Chondrocyte (in vitro differentiated cells): ENCODE data around the gene DLX6. TPM values are rescaled to one million over a fixed set of nuclear protein-coding genes. Genes with fewer than 3 reads are reported as not detected.

Experiments
- DNase-seq: peaks from one replicate; pipeline ENCODE4 v3.0.0; 2021; ENCODE audit warnings: mixed read lengths, low spot score
- H3K27ac Mint-ChIP-seq: one replicate; pipeline ENCODE4 v1.8.0; 2021; ENCODE audit warnings: mild to moderate bottlenecking, moderate library complexity, mixed read lengths; ENCODE audit not compliant: unreplicated experiment
- H3K27me3 Mint-ChIP-seq: 2 replicates; pipeline ENCODE4 v1.8.0; 2021; ENCODE audit warnings: low read depth, mixed read lengths
- H3K36me3 Mint-ChIP-seq: 2 replicates; pipeline ENCODE4 v1.8.0; 2021; ENCODE audit warnings: low read depth, mixed read lengths
- H3K4me1 Mint-ChIP-seq: 2 replicates; pipeline ENCODE4 v1.8.0; 2021; ENCODE audit warnings: low read depth, mild to moderate bottlenecking, mixed read lengths
- H3K4me3 Mint-ChIP-seq: one replicate; pipeline ENCODE4 v1.8.0; 2021; ENCODE audit warnings: mild to moderate bottlenecking, moderate library complexity, mixed read lengths; ENCODE audit not compliant: unreplicated experiment
- H3K9me3 Mint-ChIP-seq: 2 replicates; pipeline ENCODE4 v1.8.0; 2021; ENCODE audit warnings: low read depth, mixed read lengths
- total RNA-seq: library from RNA; stranded (reverse); gene quantifications from 3 replicates; pipeline ENCODE4 v1.2.1, GENCODE V29; 2021
- TF ChIP-seq, protein P1 (sequence below): fragments of 200-600 bp; sonication (generic); IDR thresholded peaks from 2 replicates; pipeline ENCODE4 v1.5.0; 2021; ENCODE audit warnings: antibody characterized with exemption, mild to moderate bottlenecking, moderate library complexity

DLX6 gene
- total RNA-seq, 1 donor from 2014 or later = not detected

DNA sequence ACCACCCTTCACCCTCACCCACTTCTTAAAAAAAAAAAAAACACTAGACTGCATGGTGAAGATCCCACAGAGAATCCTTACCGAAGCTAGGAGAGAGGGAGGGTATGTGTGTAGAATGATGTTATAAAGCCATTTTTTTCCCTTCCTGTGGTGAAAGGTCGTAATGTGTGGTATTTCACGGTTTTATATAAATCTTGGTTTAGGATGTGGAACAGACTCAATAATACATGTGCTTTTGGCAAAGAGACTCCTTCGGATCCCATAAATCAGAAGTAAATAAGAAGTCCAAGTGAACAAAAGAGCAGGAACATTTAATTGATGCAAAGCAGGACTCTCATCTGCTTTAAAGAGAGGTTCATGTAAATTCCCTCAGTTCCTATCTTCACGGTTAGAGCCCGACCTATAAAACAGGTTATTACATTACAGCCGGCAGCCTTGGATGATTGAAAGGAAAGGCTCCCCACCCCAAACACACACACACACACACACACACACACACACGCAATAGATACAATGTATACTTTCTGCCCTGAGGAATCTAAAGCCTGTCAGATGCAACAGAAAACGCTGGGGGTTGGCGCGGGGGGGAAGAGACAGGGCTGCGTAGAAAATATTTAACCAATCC, 10.5 kb downstream of the DLX6 start:
- TF ChIP-seq, protein P1, sequence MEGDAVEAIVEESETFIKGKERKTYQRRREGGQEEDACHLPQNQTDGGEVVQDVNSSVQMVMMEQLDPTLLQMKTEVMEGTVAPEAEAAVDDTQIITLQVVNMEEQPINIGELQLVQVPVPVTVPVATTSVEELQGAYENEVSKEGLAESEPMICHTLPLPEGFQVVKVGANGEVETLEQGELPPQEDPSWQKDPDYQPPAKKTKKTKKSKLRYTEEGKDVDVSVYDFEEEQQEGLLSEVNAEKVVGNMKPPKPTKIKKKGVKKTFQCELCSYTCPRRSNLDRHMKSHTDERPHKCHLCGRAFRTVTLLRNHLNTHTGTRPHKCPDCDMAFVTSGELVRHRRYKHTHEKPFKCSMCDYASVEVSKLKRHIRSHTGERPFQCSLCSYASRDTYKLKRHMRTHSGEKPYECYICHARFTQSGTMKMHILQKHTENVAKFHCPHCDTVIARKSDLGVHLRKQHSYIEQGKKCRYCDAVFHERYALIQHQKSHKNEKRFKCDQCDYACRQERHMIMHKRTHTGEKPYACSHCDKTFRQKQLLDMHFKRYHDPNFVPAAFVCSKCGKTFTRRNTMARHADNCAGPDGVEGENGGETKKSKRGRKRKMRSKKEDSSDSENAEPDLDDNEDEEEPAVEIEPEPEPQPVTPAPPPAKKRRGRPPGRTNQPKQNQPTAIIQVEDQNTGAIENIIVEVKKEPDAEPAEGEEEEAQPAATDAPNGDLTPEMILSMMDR = no peak
- no peak overlapping the region for H3K27ac Mint-ChIP-seq
- peaks cover 34% of the 10 kb centered on the region for H3K4me1 Mint-ChIP-seq
- peaks cover 11% of the 10 kb centered on the region for H3K36me3 Mint-ChIP-seq
- no peaks in the 10 kb centered on the region for H3K9me3 Mint-ChIP-seq
- H3K27me3 Mint-ChIP-seq = peaks cover 94% of the 10 kb centered on the region
- DNase-seq = no peak
- H3K4me3 Mint-ChIP-seq = no peak overlapping the region

DNA sequence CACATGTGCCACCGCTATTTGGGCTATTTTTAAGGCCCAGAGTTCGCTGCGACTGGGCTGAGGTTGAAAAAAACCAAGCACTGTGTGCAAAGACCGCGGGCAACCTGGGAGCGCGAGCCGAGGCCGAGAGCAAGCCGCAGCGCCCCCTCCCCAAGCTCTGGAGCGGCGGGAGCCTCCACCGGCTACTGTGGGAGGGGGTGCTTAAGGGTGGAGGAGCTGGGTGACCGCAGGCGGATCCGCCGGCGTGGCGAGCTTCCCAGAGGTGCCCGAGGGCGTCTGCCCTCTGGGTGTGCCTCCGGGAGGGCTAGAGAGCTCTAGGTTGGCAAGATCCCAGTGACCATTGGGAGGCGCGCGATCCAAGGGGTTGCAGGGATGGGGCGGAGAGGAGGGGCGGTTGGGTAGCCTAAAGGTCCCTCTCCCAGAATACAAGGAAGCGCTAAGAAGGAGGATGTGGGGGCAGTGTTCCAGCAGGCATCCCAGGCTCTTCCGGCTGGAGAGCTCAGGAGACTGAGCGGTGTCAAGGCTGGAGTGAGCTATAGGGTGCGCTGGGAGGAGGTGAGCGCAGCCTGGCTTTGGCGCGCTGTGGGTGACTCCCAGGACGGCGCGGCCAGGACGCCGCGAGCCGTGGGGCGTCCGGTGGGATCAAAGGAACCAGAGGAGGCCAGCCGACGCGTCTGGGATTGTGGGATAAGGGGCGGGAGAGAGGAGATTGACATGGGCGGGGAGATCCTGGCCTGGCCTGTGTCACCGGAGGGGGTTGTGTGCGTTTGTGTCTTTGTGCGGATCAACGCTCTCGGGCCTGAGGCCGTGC, 11.2 kb downstream of the DLX6 start:
- peaks cover 92% of the 10 kb centered on the region for H3K27me3 Mint-ChIP-seq
- H3K36me3 Mint-ChIP-seq = peaks cover 13% of the 10 kb centered on the region
- TF ChIP-seq, protein P1 = no peak
- H3K4me3 Mint-ChIP-seq = peak overlapping the region; percentile 58
- no peak overlapping the region for H3K27ac Mint-ChIP-seq
- no peak for DNase-seq
- H3K4me1 Mint-ChIP-seq = peaks cover 37% of the 10 kb centered on the region
- H3K9me3 Mint-ChIP-seq = no peaks in the 10 kb centered on the region

DNA sequence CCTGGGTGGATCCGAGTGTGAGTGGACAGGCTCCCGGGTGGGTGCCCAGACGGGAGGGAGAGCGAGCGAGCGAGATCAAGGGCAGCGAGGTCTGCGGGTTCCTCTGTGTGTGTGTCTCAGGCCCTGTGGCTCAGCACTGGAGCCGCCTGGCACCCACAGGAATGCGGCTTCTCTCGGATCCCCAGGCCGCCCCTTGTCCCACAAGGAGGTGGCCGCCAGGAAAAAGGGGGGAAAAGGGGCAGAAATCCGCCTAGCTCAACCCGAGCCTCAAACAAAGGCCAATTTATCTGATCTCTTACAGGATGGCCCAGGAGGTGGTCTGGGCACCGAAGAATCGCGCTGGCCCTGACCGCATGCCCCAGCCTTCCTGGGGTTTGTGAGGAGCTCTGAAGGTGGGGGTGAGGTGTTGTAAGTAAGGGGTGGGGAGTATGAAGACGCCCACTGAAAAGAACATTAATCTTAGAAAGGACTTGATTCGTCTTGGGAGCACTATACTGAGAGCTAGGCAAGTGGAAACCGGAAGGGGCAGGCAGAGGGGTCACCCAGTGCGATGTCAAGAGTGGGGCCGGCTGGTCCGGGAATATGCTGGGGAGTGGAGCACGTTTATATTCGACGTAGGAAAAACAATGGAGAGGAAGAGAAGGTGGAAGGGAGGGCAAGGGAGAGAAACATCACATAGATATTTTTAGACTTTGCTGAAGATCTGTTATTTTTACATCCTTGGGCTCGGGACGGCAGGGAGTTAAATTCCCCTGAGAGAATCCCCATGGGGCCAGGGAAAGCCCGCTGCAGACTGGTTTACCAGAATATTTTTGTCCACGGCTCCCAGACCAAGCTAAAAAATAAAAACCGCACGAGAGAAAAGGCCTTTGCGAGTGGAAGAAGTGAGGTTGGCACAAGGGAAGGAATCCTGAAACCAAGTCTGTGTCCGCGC, 12.1 kb downstream of the DLX6 start:
- no peaks in the 10 kb centered on the region for H3K9me3 Mint-ChIP-seq
- TF ChIP-seq, protein P1 = no peak
- no peak overlapping the region for H3K27ac Mint-ChIP-seq
- H3K4me3 Mint-ChIP-seq = peak overlapping the region; percentile 58
- peaks cover 91% of the 10 kb centered on the region for H3K27me3 Mint-ChIP-seq
- H3K4me1 Mint-ChIP-seq = peaks cover 45% of the 10 kb centered on the region
- no peak for DNase-seq
- peaks cover 15% of the 10 kb centered on the region for H3K36me3 Mint-ChIP-seq

DNA sequence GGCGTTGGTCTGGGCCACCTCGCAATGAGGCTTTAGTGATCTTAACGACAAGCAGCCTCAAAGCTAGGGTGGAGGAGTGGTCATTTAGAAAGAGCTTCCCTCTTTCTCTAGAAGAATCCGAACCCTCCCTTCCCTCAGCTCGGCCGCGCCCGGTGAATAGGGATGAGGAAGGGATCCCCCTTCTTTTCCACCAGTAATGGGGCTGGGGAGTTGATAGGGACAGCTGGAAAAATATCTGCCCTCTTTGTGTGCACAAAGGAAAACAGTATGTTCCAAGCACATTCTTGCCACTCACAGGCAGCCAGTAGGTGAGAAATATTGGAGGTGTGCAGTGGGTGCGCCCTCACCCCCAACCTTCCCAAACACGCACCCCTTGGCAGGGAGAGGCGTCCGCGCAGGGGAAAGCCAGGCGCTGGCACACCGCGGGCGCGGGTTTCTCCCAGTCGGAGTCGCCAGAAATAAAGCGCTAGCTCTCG, 12.8 kb downstream of the DLX6 start:
- H3K36me3 Mint-ChIP-seq = peaks cover 15% of the 10 kb centered on the region

More for the DNA sequence above, 12.8 kb downstream of the DLX6 start:
- H3K9me3 Mint-ChIP-seq = no peaks in the 10 kb centered on the region
- TF ChIP-seq, protein P1 = no peak
- H3K27me3 Mint-ChIP-seq = peaks cover 92% of the 10 kb centered on the region
- peak overlapping the region; percentile 48 for H3K4me3 Mint-ChIP-seq
- peaks cover 52% of the 10 kb centered on the region for H3K4me1 Mint-ChIP-seq
- no peak overlapping the region for H3K27ac Mint-ChIP-seq
- DNase-seq = no peak
